ENCODE results near the gene FBXO7.

FBXO7 gene

DNA sequence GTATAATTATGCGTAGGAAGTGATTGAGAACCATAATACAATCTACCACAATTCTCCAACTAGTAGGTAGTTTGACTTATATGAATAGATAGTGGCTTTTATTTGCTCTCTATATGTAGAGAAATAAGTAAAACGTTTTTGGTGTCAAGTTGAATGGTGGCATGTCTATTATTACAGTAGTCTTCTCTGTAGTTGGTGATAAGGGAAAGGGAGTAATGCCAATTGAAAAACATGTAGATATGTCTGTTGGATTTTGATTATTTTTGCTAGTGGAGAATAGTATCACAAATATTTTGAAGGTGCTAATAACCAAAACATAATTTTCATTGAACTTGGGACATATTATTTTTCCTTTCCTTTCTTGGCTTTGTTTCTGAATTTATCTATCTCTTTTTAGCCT lies 17.5 kb downstream of the FBXO7 start:
- DNase-seq: no peak

DNA sequence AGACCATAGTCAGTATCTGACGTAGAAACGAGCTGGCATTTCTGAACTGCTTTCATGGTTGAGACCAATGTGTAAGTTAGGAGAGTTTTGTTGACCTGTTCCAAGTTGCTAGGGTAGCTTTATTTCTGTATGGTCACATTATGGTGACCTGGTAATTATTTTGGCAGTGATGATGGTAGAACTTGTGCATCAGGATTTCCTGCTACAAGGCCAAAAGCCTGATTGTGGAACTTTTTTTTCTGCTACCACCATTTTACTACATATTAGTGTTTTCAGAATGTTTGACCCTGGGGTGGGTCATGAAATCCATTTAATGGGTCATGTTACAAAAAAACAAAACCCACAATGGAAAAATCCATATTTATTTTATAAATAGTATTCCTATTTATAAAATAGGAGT lies 18.9 kb downstream of the FBXO7 start:
- no peak for DNase-seq

DNA sequence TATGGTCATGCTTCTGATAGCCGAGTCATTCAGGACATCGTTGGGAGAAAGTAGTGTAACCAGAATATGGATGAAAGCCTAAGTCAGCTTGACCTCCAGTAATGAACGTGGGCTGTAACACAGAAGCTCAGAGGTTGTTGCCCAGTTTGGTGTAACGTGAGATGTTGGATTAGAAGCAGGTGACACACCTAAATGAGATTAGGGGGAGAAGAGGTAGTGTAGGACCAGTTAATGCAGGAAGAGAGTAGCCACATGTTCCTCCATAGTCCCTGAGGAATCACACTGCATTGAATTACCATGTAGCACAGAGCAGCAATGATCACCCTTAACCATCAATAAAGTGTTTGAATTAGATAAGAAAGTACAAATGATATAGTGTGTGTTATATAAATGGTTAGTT lies 20.4 kb downstream of the FBXO7 start:
- DNase-seq: no peak

DNA sequence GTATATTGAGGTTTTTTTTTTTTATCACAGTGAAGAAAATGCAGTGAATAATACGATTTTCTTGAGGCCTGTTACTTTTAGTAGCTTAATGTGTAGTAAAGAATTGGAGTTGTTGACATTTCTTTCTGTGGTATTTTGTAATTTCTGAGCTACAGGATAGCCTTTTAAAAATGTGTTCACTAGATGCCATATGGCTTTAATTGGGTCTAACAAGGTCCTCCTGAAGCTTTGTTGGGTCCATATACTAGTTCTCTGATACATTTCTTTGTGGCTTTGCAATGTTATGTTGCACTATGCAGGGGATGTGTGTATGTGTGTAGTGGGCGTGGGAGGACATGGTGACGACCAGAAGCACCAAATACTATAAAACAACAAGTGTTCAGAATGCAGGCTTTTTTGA lies 25.1 kb downstream of the FBXO7 start:
- DNase-seq: no peak

DNA sequence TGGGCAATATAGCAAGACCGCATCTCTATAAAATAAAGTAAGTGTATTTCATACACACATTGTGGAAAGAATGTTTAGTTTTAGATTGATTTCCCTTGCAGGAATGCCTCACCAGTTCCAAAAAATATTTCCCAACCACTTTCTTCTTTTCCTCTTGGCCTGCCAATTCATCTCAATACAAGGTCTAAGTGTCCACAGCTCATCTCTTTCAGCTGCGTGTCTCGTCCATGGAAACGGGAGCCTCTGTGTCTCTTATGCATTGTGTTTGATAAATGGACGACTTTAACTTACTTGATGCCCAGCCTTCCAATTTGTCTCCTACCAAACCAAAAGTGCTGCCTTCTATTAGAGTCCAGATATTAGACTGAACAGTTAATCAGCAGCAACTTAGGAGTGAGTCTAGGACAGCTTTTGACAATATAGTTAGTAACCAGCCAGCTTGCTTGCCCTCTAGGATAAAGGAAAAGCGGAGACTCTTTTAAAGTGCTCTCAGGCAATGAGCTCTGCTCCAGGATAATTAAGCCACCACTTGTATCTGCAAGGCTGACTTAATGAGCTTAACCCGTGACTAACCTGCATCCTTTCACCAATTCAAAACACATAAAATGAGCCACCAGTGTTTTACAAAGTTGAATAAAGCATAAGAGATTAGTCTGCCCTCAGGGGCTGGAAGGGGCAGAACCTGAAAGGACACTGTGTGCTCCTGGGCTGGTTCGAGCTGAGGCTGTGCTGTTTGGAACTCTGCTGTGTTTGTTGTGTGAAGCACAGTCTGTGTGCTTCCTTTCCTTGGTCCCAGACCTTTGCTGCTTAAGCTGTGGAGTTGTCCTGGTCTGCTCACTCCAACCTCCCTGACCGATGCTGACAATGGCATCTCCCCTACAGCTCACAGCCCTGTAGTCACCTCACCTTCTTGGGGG lies 27.5 kb downstream of the FBXO7 start:
- DNase-seq: no peak

DNA sequence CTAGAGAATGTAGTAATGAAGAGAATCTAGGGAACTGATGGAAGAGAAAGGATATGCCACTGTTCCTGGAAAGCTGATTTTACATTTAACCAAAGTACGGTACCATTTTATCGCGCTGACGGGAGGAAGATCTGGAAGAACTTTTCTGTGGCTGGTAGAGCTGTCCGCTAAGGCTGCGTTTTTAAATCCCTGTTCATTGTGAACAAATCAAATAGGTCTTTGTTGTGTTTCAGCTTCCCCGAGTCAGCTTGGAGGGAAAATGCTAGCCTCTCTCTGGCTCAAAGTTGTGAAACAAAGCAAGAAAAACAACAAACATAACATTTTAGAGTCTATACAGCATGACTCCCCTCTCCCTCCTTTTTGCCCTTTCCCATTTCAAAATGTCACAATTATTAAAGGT lies 34.4 kb downstream of the FBXO7 start:
- DNase-seq: no peak

DNA sequence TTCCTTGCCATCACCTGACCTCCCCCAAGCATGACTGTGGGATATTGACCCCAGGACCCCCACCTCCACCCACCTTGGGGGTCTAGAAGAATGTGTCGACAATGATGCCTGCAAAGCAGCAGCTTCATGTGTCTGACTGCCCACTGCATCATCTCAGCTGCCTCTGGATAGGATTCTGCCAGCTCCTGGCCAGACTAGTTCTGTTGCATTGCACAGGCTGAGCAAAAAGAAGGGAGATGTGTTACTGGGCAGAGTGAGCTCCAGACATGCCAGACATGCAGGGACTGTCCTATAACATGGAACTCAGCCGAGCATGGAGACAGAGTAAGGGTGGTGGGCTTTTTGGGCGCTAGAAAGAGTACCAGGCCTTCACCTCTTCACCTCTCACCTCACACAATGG lies 36.7 kb downstream of the FBXO7 start:
- no peak for DNase-seq

DNA sequence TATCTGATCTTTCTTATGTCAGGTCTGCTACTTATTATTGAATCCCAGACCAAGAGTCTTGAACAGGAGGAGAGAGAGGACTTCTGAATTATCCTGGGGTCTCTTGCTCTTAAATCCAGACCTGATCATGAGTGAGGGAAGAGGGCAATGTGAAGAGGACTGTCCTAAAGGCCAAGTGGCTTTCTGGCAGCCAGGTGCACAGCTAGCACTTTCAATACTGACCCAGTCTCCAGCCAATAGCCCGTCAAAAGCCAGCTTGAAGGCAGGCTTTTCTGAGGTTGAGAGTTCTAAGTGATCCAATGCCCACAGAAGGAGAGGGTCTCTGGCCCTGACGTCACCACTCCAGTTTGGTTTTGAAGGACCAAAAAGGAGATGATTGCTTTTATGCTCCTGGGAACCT lies 37.2 kb downstream of the FBXO7 start:
- DNase-seq: no peak

DNA sequence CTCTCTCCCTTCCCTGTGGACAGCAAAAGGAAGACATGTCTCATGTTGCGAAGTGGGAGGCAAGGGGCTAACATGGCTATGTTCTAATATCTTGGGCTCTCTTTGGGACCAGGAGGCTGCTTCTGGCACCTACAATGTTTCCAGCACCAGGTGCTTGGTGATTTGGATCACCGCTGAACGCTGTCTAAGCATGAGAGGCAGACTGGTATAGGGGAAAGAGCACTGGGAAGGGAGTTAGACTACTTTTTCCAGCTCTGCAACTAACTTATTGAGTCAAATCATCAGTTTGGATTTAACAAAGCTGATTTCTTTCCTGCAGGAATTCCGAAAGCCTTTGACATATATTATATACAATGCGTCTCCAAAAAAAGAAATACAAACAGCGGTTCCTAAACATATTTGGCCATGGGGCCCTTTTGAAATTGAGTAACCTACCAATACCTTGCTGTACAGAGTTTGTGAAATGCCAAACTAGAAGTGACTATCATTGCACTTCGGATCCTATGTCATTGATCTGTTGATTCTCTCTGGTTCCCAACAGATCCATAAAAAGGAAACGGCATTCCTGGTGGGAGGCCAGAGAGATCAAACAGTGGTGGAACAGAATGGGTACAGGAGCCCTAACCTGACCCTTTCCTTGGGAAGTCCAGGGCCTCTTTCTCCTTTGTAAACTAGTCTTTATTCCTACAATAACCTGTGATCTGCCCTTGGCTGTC lies 37.8 kb downstream of the FBXO7 start:
- DNase-seq: no peak

DNA sequence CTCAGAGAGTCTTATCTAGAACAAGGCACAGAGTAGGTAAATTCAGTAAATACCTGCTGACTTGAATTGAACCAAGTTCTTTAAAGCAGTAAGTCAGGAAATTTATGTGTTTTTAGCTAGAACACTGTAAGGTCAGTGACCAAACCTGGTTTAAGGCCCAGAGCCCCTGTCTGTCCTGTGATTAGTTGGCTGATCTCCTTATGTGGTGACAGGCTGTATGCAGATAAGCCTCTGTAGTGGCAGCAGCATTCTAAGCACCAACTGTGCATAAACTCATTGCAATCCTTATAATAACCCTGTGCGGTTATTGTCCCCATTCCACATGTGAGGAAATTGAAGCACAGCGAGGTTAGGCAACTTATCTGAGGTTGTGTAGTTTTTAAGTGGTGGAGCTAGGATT lies 40.5 kb downstream of the FBXO7 start:
- no peak for DNase-seq

DNA sequence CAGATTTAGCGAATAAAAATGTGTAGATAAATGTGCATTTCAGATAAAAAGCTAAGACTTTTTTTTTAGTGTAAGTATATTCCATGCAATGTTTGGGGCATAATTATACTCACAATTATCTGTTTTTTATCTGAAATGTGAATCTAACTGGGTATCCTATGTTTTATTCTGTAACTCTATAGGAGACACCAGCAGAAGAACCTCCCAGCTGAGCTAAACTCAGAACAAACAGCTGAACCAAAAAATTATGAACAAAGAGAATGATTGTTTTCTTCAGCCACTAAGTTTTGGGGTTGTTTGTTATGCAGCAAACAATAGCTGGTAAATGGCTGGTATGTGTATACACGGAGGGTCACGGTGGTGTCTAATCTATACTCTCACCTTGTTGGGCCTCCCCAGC lies 42.9 kb downstream of the FBXO7 start:
- no peak for DNase-seq

DNA sequence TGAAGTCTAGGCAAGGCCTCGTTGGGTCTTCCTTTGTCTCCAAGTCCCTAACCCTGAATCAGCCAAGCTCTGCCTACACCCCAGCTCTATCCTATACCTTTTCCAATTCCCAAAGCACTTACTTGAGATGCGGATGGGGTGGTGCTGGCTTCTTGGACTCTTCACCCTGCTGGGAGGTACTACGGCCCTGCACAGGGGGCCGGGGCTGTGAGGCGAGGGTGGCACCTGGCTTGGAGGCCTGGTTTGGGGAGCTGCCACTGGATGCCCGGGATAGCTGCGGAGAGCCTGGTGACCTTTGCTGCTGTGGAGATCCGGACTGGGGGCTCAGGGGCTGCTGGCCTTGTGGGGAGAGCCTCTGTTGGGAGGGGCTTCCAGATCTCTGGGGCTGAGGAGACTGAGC lies 43.3 kb downstream of the FBXO7 start:
- no peak for DNase-seq

DNA sequence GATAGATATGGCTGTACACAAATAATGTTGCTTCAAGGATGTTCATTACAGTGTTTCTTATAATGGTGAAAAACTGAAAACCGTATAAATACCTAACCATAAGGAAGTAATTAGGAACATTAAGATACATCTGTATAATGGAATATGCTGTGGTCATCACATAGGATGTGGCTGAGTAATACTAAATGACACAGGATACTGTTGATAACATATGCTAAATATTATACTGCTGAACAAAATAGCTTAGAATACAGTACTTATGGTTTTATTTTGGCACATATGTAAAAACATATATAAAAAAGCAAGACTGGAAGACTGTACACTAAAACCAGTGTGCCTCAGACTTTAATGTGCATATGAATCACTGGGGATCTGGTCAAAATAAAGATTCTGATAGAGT lies 43.8 kb downstream of the FBXO7 start:
- no peak for DNase-seq

DNA sequence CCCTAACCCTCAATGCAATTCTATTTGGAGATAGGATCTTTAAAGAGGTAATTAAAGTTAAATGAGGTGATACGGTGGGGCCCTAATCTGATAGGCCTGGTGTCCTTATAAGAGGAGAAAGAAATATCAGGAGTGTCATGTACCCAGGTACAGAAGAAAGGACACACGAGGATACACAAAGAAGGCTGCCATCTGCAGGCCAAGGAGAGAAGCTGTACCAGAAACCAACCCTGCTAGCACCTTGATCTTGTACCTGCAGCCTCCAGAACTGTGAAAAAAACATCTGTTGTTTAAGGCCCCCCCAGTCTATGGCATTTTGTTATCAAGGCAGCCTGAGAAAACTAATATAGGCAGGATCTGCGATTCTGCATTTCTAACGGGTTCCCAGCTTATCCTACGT lies 44.2 kb downstream of the FBXO7 start:
- no peak for DNase-seq

DNA sequence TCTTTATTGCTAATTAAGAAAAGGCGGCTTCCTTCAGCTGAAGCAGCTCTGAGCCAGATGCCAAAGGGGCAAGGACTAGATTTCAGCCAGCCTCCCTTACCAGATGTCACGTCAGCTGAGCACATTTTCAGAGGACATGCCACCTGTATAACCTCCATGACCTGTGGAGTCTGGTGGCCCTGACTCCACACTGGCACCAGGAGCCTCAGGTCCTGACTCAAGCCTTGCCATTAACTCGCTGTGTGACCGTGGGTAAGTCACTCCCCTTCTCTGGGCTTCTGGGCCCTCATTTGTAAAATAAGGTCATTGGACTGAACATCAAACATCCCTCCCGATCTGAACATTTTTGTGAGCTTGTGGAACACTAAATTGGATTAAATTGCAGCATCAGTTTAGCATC lies 46.0 kb downstream of the FBXO7 start:
- DNase-seq: no peak

DNA sequence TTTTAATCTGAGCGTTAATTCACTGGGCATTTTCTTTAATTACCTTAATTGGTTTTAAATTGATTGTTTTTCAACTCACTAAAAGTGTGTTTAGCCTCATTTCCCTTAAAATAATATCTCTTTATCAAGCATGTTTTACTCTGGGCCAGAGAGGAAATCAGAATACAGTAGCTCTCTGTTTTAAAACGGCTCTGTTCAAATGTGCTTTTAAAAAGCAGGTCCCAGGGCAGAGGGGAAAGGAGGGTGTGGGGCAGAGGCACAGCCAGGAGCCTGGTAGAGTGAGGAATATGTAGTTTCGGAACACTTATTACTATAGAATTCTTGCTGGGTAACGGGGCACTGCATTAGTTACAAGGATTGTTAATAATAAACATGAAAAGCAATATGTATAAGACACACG lies 47.6 kb downstream of the FBXO7 start:
- no peak for DNase-seq

DNA sequence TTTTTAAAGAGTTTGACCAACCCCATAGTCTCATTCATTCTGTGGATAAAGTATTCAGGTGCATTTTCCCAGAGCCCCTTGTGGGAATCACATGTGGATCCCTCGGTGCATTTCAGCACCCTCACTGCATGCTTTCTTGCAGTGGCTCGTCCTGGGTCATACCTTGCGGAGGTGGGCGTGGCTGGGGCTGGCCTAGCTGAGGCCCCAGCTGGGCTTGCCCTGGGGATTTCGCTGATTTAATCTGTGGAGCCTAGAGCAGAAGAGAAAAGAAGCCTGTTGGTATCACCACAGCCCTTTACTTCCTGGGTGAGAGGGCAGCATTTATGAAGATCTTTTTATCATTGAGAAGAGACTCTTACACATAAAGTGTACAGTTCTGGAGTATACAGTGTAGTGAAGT lies 53.1 kb downstream of the FBXO7 start:
- DNase-seq: no peak

DNA sequence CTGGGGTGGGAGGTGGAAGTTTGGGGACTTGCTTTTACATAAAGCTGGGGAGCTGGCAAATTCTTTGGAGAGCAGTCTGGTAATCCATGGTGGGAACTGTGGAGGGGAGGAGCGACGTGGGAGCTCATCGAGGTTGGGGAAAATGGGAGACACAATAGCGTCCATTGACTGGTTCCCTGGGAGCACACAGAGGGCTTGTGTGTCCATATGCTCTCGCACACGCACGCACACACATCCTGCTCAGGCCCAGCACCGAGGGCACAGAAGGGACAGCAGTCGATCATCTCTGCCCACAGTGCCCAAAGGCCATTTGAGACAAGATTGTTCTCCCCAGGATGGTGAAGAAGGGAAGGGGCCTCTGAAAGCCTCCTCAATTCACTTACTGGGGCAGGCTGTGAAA lies 53.7 kb downstream of the FBXO7 start:
- DNase-seq: no peak

DNA sequence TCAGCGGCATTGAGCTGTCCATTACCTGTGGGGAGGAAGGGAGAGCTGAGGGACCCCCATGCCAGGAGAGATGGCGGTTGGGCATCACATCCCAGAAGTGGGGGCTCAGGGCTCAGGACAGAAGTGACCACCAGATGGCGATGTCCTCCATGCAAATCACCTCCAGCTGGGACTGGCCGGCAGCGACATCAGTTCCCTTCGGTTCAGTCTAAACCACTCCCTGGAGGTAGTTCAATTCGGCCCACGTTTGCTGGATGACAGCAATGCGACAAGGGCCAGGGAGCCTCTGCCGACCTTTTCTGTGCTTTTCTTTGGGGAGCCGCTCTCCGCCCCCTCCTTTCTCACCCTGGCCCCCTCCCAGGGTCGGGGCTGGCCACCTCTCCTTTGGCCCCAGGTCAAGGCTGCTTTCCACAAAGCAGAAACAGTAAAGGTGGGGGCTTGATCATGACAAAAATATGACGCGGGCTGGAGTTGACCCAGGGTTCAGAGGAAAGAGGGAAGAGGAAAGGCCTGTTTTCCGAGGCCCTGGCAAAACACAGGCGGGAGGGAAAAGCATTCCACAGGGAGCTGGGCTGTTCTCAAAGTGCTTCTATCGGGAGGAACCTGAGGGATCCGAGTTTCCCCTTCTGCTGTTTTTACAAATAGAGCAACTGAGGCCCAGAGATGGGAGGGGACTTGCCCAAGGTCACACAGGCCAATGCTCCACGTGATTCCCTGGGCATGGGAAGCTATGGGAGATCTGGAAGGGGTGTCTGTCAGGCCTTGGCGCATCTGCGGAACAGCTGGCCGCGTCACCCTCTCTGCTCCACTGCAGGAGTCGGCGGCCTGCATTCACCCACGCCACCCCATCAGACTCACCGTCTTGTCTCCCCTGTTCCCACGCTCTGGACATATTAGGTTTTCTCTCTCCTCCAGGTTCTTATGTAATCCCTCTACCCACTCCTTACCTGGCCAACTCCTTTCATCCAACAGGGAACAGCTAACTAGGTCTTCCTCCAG lies 54.7 kb downstream of the FBXO7 start:
- peak; percentile 79 for DNase-seq

DNA sequence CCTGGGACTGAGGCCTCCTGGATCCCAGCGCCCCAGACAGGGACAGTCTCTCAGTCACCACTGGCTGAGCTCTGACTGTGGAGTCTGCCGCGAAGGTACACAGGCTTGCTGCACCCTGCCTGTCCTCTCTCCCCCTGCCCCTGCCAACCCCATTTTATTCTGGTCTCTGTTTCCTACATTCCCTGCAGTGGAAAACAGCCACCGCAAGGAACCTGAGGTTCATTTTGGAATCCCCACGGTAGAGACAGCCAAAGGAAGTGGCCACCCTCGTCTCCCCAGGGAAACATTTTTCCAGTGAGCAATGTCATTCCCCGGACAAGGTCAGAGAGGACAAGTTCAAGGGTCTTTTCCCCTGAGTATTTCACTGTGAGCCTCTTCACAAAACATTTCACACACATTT lies 56.6 kb downstream of the FBXO7 start:
- DNase-seq: no peak

DNA sequence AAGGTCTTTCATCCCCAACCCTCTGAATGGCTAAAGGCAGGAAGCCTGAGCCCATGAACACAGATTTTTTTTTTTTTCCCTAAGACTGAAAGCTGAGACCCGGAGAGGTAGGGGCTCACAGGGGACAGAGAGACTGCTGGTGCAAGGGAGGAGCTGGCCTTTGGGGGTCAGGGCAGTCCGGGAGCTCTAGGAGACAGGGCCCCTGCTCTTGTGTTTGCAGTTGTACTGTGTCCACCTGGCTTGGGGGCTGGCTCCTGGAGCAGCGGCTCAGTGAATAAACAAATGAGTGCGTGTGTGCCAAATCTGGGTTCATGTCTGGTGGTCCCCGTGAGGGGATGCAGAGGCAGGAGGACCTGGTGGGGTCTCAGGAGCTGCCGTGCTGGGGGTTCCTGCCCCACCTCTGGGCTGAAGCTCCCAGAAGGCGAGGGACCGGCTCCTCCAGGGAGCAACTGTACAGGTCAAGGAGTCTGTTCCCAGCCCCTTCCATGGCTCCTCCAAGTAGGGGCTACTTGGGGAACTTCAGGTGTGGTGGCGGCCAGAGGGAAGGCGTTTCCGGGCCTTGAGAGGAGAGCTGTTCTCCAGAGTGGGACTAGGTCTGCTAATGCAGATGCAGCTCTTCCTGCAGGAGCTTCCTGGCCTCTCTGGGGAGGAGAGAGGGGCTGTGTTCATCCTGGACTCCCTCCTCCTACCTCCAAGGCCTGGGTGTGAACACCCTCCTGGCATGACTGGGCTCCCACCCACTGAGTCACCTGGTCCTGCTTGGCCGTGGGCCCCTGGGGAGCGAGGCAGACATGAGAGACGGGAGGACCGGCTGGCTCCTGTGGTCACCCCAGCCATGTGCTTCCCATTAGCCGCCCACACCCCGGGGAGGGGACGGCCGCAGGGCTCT lies 57.6 kb downstream of the FBXO7 start:
- DNase-seq: peak; percentile 55

DNA sequence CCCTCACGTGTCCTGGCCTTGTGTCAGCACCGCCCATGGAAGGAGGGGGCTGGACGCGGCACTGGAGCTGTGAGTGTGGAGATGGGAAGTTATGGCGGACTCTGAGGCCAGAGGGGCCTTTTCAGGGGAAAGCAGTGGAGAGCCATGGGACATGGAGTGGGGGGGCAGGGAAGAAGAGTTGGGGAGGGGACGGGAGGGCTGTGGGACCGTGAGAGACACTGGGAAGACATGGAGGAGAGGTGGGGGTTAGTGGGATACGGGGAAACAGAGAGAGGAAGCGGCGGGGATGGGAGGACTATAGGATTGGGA lies 58.2 kb downstream of the FBXO7 start:
- DNase-seq: no peak

All from inflammatory macrophage treated with lipopolysaccharide for 4 hours (primary cell).